NOMO-1 treated with DMSO at 0.1 percent for 48 hours (cell line): Measurements from ENCODE around the gene MVD.

Experiments
- DNase-seq: peaks from one replicate; lab custom pipeline; 2025; ENCODE audit not compliant: unreplicated experiment; lab: John Stamatoyannopoulos, UW

MVD gene

GRCh38 chr16:88626646-88627045, 36.2 kb downstream of the MVD start:
- DNase-seq, result no peak

- no peak for DNase-seq
These were observed 37.8 kb downstream of the MVD start for GRCh38 chr16:88624977-88625576.

- DNase-seq, result no peak
These were observed 38.4 kb downstream of the MVD start for GRCh38 chr16:88624481-88624880.

- no peak for DNase-seq
These were observed 39.0 kb downstream of the MVD start for GRCh38 chr16:88623858-88624257.

GRCh38 chr16:88622866-88623265, 40.0 kb downstream of the MVD start:
- no peak for DNase-seq

- DNase-seq, result no peak
These were observed 40.8 kb downstream of the MVD start for GRCh38 chr16:88622125-88622524.

GRCh38 chr16:88619859-88620815, 42.8 kb downstream of the MVD start:
- no peak for DNase-seq

GRCh38 chr16:88618956-88619667, 43.8 kb downstream of the MVD start:
- no peak for DNase-seq

GRCh38 chr16:88618182-88618955, 44.5 kb downstream of the MVD start:
- DNase-seq, result no peak

- no peak for DNase-seq
These were observed 45.4 kb downstream of the MVD start for GRCh38 chr16:88617268-88618031.

- no peak for DNase-seq
These were observed 46.2 kb downstream of the MVD start for GRCh38 chr16:88616736-88617135.

- no peak for DNase-seq
These were observed 46.6 kb downstream of the MVD start for GRCh38 chr16:88616320-88616719.

- no peak for DNase-seq
These were observed 47.9 kb downstream of the MVD start for GRCh38 chr16:88614818-88615580.

- no peak for DNase-seq
These were observed 48.7 kb downstream of the MVD start for GRCh38 chr16:88613911-88614817.

GRCh38 chr16:88613293-88613692, 49.6 kb downstream of the MVD start:
- no peak for DNase-seq

- no peak for DNase-seq
These were observed 51.7 kb downstream of the MVD start for GRCh38 chr16:88610909-88611812.

- no peak for DNase-seq
These were observed 52.8 kb downstream of the MVD start for GRCh38 chr16:88610080-88610479.
